Astrocyte of the cerebellum (primary cell): ENCODE data around the gene OR6V1.
"Not testable (repeated sequence)": the region's sequence is repeated elsewhere in the genome, so short reads cannot be mapped to it uniquely, and the experiment has no call there.

Experiments used
- DNase-seq: peaks from one replicate; pipeline ENCODE4 v3.0.0-alpha.2; 2011; ENCODE audit warnings: low read depth
- H3K4me3 ChIP-seq: 2 replicates; pipeline ENCODE4 v1.5.1; 2011; ENCODE audit warnings: mild to moderate bottlenecking, low read depth, low read length, moderate library complexity
- CTCF ChIP-seq: IDR thresholded peaks from 2 replicates; pipeline ENCODE4 v1.5.1; 2012; ENCODE audit warnings: low read length, low read depth, moderate library complexity, mild to moderate bottlenecking; ENCODE audit errors: missing control alignments
- in situ Hi-C: cut with HindIII; loops from 2 replicates; pipeline ENCODE4 v1.10.0; 2017; ENCODE audit warnings: low sequenced_read_pairs

Gene OR6V1

GRCh38 chr7:143069912-143070500 is 17.9 kb downstream of the OR6V1 start:
- in situ Hi-C loops: no loop called here
- DNase-seq: no peak
- no peak for TF ChIP-seq CTCF
- H3K4me3 ChIP-seq: no peak overlapping the region

GRCh38 chr7:143073556-143073955 is 21.4 kb downstream of the OR6V1 start:
- no peak for DNase-seq
- H3K4me3 ChIP-seq: no peak overlapping the region
- no peak for TF ChIP-seq CTCF
- in situ Hi-C loops: no loop called here

GRCh38 chr7:143074141-143074540 is 22.0 kb downstream of the OR6V1 start:
- DNase-seq: no peak
- H3K4me3 ChIP-seq: no peak overlapping the region
- no peak for TF ChIP-seq CTCF
- in situ Hi-C loops: no loop called here

- H3K4me3 ChIP-seq: no peak overlapping the region
- in situ Hi-C loops: no loop called here
- no peak for TF ChIP-seq CTCF
- no peak for DNase-seq
These were observed 33.0 kb downstream of the OR6V1 start for GRCh38 chr7:143085109-143085508.

GRCh38 chr7:143085610-143086009 is 33.5 kb downstream of the OR6V1 start:
- in situ Hi-C loops, DNase-seq, H3K4me3 ChIP-seq: not testable (repeated sequence)

- in situ Hi-C loops, DNase-seq: not testable (repeated sequence)
These were observed 36.5 kb downstream of the OR6V1 start for GRCh38 chr7:143088549-143089231.

GRCh38 chr7:143096146-143096545 is 44.0 kb downstream of the OR6V1 start:
- no peak overlapping the region for H3K4me3 ChIP-seq
- no peak for TF ChIP-seq CTCF
- no peak for DNase-seq
- in situ Hi-C loops: no loop called here

More at GRCh38 chr7:143088549-143089231, 36.5 kb downstream of the OR6V1 start:
- H3K4me3 ChIP-seq: not testable (repeated sequence)

- in situ Hi-C loops, H3K4me3 ChIP-seq, DNase-seq: not testable (repeated sequence)
These were observed 47.4 kb downstream of the OR6V1 start for GRCh38 chr7:143099579-143099978.
